Panc1 (cell line): ENCODE measurements around the gene IGSF9. TPM values are rescaled to one million over a fixed set of nuclear protein-coding genes. Genes with fewer than 3 reads are reported as not detected.

ENCODE experiments used
- ATAC-seq: fragments of 200-7000 bp; cut with Tn5 transposase; 2 replicates; pipeline ENCODE4 v1.9.1; 2020; ENCODE audit warnings: mild to moderate bottlenecking, moderate library complexity
- BruUV-seq: library from RNA; stranded (reverse); fragments of 400-500 nt; replicated peaks from 2 replicates; lab custom pipeline; 2021; lab: Mats Ljungman, UMichigan
- CTCF ChIA-PET: fragments of 300-600 bp; sonication (Branson Sonifier 250); formaldehyde crosslinking; loops from one replicate; lab custom pipeline; 2022; ENCODE audit warnings: antibody characterized with exemption; lab: Charles Lee
- POLR2A ChIA-PET: fragments of 300-600 bp; sonication (Branson Sonifier 250); formaldehyde crosslinking; loops from one replicate; lab custom pipeline; 2022; ENCODE audit warnings: antibody characterized with exemption; lab: Charles Lee
- DNase-seq: peaks from one replicate; pipeline ENCODE4 v3.0.0-alpha.2; 2010; ENCODE audit warnings: low read depth, low spot score
- H3K27ac ChIP-seq: 2 replicates; pipeline ENCODE4 v1.5.1; 2011; ENCODE audit warnings: mild to moderate bottlenecking, low read length, inconsistent platforms
- H3K27me3 ChIP-seq: fragments of 200-500 bp; sonication (Bioruptor generic); 2 replicates; pipeline ENCODE4 v1.6.0; 2014; ENCODE audit warnings: low read length, inconsistent platforms; ENCODE audit not compliant: control insufficient read depth, insufficient read depth
- H3K36me3 ChIP-seq: fragments of 200-500 bp; sonication (Bioruptor generic); 2 replicates; pipeline ENCODE4 v1.5.1; 2014; ENCODE audit warnings: inconsistent platforms, mild to moderate bottlenecking, low read length, moderate library complexity; ENCODE audit not compliant: control insufficient read depth, insufficient read depth
- H3K4me1 ChIP-seq: 2 replicates; pipeline ENCODE4 v1.5.1; 2011; ENCODE audit warnings: inconsistent platforms, mild to moderate bottlenecking, low read length, moderate library complexity; ENCODE audit not compliant: control insufficient read depth, insufficient read depth
- H3K4me3 ChIP-seq, 2 experiments: 2 replicates each; pipeline ENCODE4 v1.5.1; 2011 to 2012; ENCODE audit warnings: low read depth in 2 of 2, low read length in 2 of 2, mild to moderate bottlenecking in 2 of 2, inconsistent platforms in 1 of 2, moderate library complexity in 1 of 2
- H3K9me3 ChIP-seq: fragments of 200-500 bp; sonication (Bioruptor generic); 2 replicates; pipeline ENCODE4 v1.5.1; 2014; ENCODE audit warnings: low read depth, mild to moderate bottlenecking, inconsistent platforms, low read length, moderate library complexity; ENCODE audit not compliant: control insufficient read depth, insufficient read depth
- CTCF ChIP-seq: fragments of 450-650 bp; IDR thresholded peaks from 2 replicates; pipeline ENCODE4 v1.5.1; 2017; ENCODE audit warnings: mild to moderate bottlenecking
- POLR2AphosphoS5 ChIP-seq: IDR thresholded peaks from 2 replicates; pipeline ENCODE4 v1.6.1; 2012; ENCODE audit warnings: mild to moderate bottlenecking, low read depth, low read length, moderate library complexity
- REST ChIP-seq, 2 experiments: IDR thresholded peaks; 2 replicates each; pipeline ENCODE4 v1.6.1; 2011 to 2012; ENCODE audit warnings: low read depth in 2 of 2, control low read depth in 1 of 2, low read length in 1 of 2, mild to moderate bottlenecking in 1 of 2, moderate library complexity in 1 of 2; ENCODE audit not compliant: insufficient read depth in 1 of 2
- SIN3A ChIP-seq: IDR thresholded peaks from 2 replicates; pipeline ENCODE4 v1.6.1; 2012; ENCODE audit warnings: low read depth, mild to moderate bottlenecking, low read length, moderate library complexity, borderline replicate concordance; ENCODE audit not compliant: insufficient read depth
- TCF7L2 ChIP-seq: IDR thresholded peaks from 2 replicates; pipeline ENCODE4 v1.6.1; 2011; ENCODE audit warnings: mild to moderate bottlenecking, low read depth, low read length, inconsistent platforms
- in situ Hi-C: cut with HindIII; loops from 2 replicates; pipeline ENCODE4 v1.10.0; 2016; ENCODE audit warnings: low sequenced_read_pairs, low pct_unique_long_range_greater_than_20kb
- intact Hi-C: fragments of 100-400 bp; cut with micrococcal nuclease; formaldehyde crosslinking; loops from one replicate; pipeline ENCODE4 v1.10.0; 2022; ENCODE audit not compliant: unreplicated experiment
- total RNA-seq: library from RNA; stranded (reverse); gene quantifications from one replicate; pipeline ENCODE4 v1.2.1, GENCODE V29; 2021; ENCODE audit not compliant: unreplicated experiment

IGSF9 gene
- total RNA-seq, 1 experiment from 2014 or later, result 0.51 TPM

GRCh38 chr1:159936273-159936904 lies 9.0 kb downstream of the IGSF9 start:
- no peak overlapping the region for H3K4me3 ChIP-seq
- in situ Hi-C loops (no loop called here), intact Hi-C loops (loop anchor here (1.0 kb wide), 1 partner anchor 70 kb away; no protein-coding TSS in a partner anchor)
- peaks cover 17% of the 10 kb centered on the region for H3K4me1 ChIP-seq
- no peaks in the 10 kb centered on the region for H3K9me3 ChIP-seq
- H3K27ac ChIP-seq, result no peak overlapping the region
- ChIA-PET CTCF (interaction anchor here (1.2 to 2.1 kb wide), 3 partner anchors 67 to 71 kb away, joined by 3 to 12 read pairs (median 5); no protein-coding TSS in a partner anchor), POLR2A (no interaction called here)
- BruUV-seq, result no TSS peak
- ATAC-seq, result peak; percentile 87
- DNase-seq, result peak; percentile 60
- peak in 1 of 2 experiments; percentile 64; a peak in 2 of 4 replicates for TF ChIP-seq REST (IDR thresholded peaks at IDR 0.05; ENCODE audit: insufficient read depth in 1 of 2, low read depth in 2 of 2, low read length in 1 of 2)
- TF ChIP-seq CTCF, result peak; percentile 97
- TF ChIP-seq POLR2AphosphoS5, result no peak
- H3K27me3 ChIP-seq, result no peaks in the 10 kb centered on the region
- H3K36me3 ChIP-seq, result no peaks in the 10 kb centered on the region

- ATAC-seq, result no peak
- intact Hi-C loops (loop anchor here (1.0 kb wide), 1 partner anchor 71 kb away; no protein-coding TSS in a partner anchor), in situ Hi-C loops (no loop called here)
- TF ChIP-seq SIN3A (no peak), TCF7L2 (no peak), CTCF (no peak), REST (IDR thresholded peaks at IDR 0.05; ENCODE audit: insufficient read depth in 1 of 2, low read depth in 2 of 2, low read length in 1 of 2) (peak; percentile 85 to 86), POLR2AphosphoS5 (no peak)
- Histone ChIP-seq H3K4me1 (peaks cover 17% of the 10 kb centered on the region), H3K36me3 (no peaks in the 10 kb centered on the region), H3K27ac (no peak overlapping the region), H3K9me3 (no peaks in the 10 kb centered on the region), H3K27me3 (no peaks in the 10 kb centered on the region), H3K4me3 (no peak overlapping the region)
- no peak for DNase-seq
- ChIA-PET CTCF (interaction anchor here (1.2 to 2.1 kb wide), 3 partner anchors 68 to 72 kb away, joined by 3 to 12 read pairs (median 5); no protein-coding TSS in a partner anchor), POLR2A (no interaction called here)
- no TSS peak for BruUV-seq
Measured at GRCh38 chr1:159935719-159936272, 9.6 kb downstream of the IGSF9 start.
